Sigmoid colon (tissue), 7 donors: ENCODE measurements around the gene YJEFN3. TPM values are rescaled to one million over a fixed set of nuclear protein-coding genes. Genes with fewer than 3 reads are reported as not detected.

ENCODE experiments used
- DNase-seq: peaks from one replicate; pipeline ENCODE4 v3.0.0-alpha.2; 2019
- H3K27ac ChIP-seq, 4 donors: fragments of 200-600 bp; sonication (generic); one replicate each; pipeline ENCODE4 v1.5.1; 2016 to 2019; ENCODE audit warnings: mild to moderate bottlenecking in 1 of 4
- H3K27me3 ChIP-seq, 3 donors: fragments of 200-600 bp; sonication (generic); one replicate each; pipeline ENCODE4 v1.5.1; 2019; ENCODE audit warnings: mild to moderate bottlenecking in 1 of 3
- H3K36me3 ChIP-seq, 4 donors: fragments of 200-600 bp; sonication (generic); one replicate each; pipeline ENCODE4 v1.5.1; 2016 to 2019
- H3K4me1 ChIP-seq, 4 donors: fragments of 200-600 bp; sonication (generic); one replicate each; pipeline ENCODE4 v1.5.1; 2017 to 2019
- H3K4me3 ChIP-seq, 4 donors: fragments of 200-600 bp; sonication (generic); one replicate each; pipeline ENCODE4 v1.5.1; 2017 to 2019; ENCODE audit warnings: mild to moderate bottlenecking in 2 of 4, moderate library complexity in 1 of 4
- H3K9me3 ChIP-seq, 4 donors: fragments of 200-600 bp in 3 of 4; sonication (generic) in 3 of 4; one replicate each; pipeline versions ENCODE4 v1.5.1 to v1.6.1; 2013 to 2019
- CTCF ChIP-seq, 4 experiments: fragments of 450-650 bp in 3 of 4; fragments of 200-600 bp in 1 of 4; IDR thresholded peaks; one replicate each; pipeline ENCODE4 v1.5.1; 2016 to 2019; ENCODE audit warnings: antibody characterized with exemption in 4 of 4, mild to moderate bottlenecking in 3 of 4, moderate library complexity in 2 of 4
- EP300 ChIP-seq, 4 donors: sonication (generic); formaldehyde crosslinking; IDR thresholded peaks; one replicate each; pipeline ENCODE4 v1.6.1; 2017; ENCODE audit warnings: antibody characterized with exemption in 4 of 4
- POLR2A ChIP-seq, 2 donors: fragments of 450-650 bp; IDR thresholded peaks; one replicate each; pipeline ENCODE4 v1.6.1; 2016; ENCODE audit warnings: antibody characterized with exemption in 2 of 2, mild to moderate bottlenecking in 2 of 2, moderate library complexity in 2 of 2
- POLR2AphosphoS5 ChIP-seq, 4 donors: sonication (generic); formaldehyde crosslinking; IDR thresholded peaks; one replicate each; pipeline ENCODE4 v1.6.1; 2017; ENCODE audit warnings: antibody characterized with exemption in 4 of 4
- WGBS, 2 donors: extraction: QIAGEN DNeasy Blood & Tissue Kit; methylation state at CpG; one replicate each; pipeline ENCODE4 v1.1.7; 2013; 5-methylcytosine and 5-hydroxymethylcytosine counted together
- intact Hi-C: fragments of 100-400 bp; cut with DNase I; formaldehyde crosslinking; loops from one replicate; pipeline ENCODE4 v1.15.1; 2023
- polyA plus RNA-seq, 3 donors: library from polyadenylated mRNA; stranded (reverse); fragments of 200-250 nt; gene quantifications; one replicate each; pipeline ENCODE4 v1.2.3, GENCODE V29; 2013
- total RNA-seq, 4 donors: library from RNA; depleted of rRNA; stranded (reverse); fragments of >200 nt; gene quantifications; one replicate each; pipeline ENCODE4 v1.1.0, GENCODE V29; 2016
- donor health status: healthy with polysubstance abuse.
- donor health status: Bipolar disorder and iron deficiency.
- donor health status: healthy.

Gene YJEFN3
- total and polyA plus RNA-seq, 7 donors = 0.71 to 14.4 (median 2.2) TPM; not detected in 2

- intact Hi-C loops = no loop called here
Measured at GRCh38 chr19:19491321-19492025, 37.2 kb upstream of the YJEFN3 start.

GRCh38 chr19:19492026-19492610 is 36.6 kb upstream of the YJEFN3 start:
- intact Hi-C loops = no loop called here
- Histone ChIP-seq H3K4me1 (peaks cover 0 to 34% (median 30%) of the 10 kb centered on the region in 4 donors), H3K36me3 (peaks cover 20 to 52% (median 30%) of the 10 kb centered on the region in 4 donors), H3K4me3 (no peak overlapping the region), H3K9me3 (no peaks in the 10 kb centered on the region), H3K27ac (no peak overlapping the region), H3K27me3 (no peaks in the 10 kb centered on the region)
- no peak for DNase-seq
- TF ChIP-seq EP300 (IDR thresholded peaks at IDR 0.05) (no peak), CTCF (IDR thresholded peaks at IDR 0.05) (no peak), POLR2A (IDR thresholded peaks at IDR 0.05) (no peak), POLR2AphosphoS5 (IDR thresholded peaks at IDR 0.05) (no peak)
- WGBS, 2 donors = 94% methylated on average over 21 of the region's 21 CpGs

More at GRCh38 chr19:19491321-19492025, 37.2 kb upstream of the YJEFN3 start:
- Histone ChIP-seq H3K27me3 (no peaks in the 10 kb centered on the region), H3K9me3 (no peaks in the 10 kb centered on the region), H3K4me3 (no peak overlapping the region), H3K27ac (no peak overlapping the region), H3K36me3 (peaks cover 17 to 45% (median 26%) of the 10 kb centered on the region in 4 donors), H3K4me1 (peaks cover 0 to 34% (median 30%) of the 10 kb centered on the region in 4 donors)
- no peak for DNase-seq
- WGBS, 2 donors = 90 to 93% methylated on average over 15 of the region's 15 CpGs
- TF ChIP-seq POLR2A (IDR thresholded peaks at IDR 0.05) (no peak), EP300 (IDR thresholded peaks at IDR 0.05) (no peak), CTCF (IDR thresholded peaks at IDR 0.05) (no peak), POLR2AphosphoS5 (IDR thresholded peaks at IDR 0.05) (no peak)

GRCh38 chr19:19493841-19494546 is 34.7 kb upstream of the YJEFN3 start:
- Histone ChIP-seq H3K27ac (no peak overlapping the region), H3K27me3 (no peaks in the 10 kb centered on the region), H3K36me3 (peaks cover 25 to 71% (median 40%) of the 10 kb centered on the region in 4 donors), H3K9me3 (no peaks in the 10 kb centered on the region), H3K4me1 (peaks cover 0 to 18% (median 15%) of the 10 kb centered on the region in 4 donors), H3K4me3 (no peak overlapping the region)
- no peak for TF ChIP-seq POLR2A (IDR thresholded peaks at IDR 0.05)
- TF ChIP-seq EP300 (IDR thresholded peaks at IDR 0.05) = no peak
- TF ChIP-seq CTCF (IDR thresholded peaks at IDR 0.05) = no peak
- no peak for TF ChIP-seq POLR2AphosphoS5 (IDR thresholded peaks at IDR 0.05)
- intact Hi-C loops = no loop called here
- no peak for DNase-seq
- WGBS, 2 donors = 90 to 94% methylated on average over 15 of the region's 15 CpGs

- H3K27ac ChIP-seq = no peak overlapping the region
- no peaks in the 10 kb centered on the region for H3K27me3 ChIP-seq
- WGBS, 2 donors = 95 to 96% methylated on average over 30 of the region's 30 CpGs
- H3K4me3 ChIP-seq = no peak overlapping the region
- TF ChIP-seq POLR2A (IDR thresholded peaks at IDR 0.05) (no peak), CTCF (IDR thresholded peaks at IDR 0.05) (no peak), EP300 (IDR thresholded peaks at IDR 0.05) (no peak), POLR2AphosphoS5 (IDR thresholded peaks at IDR 0.05) (no peak)
- H3K36me3 ChIP-seq = peaks cover 26 to 90% (median 54%) of the 10 kb centered on the region in 4 donors
- DNase-seq = no peak
- intact Hi-C loops = no loop called here
- H3K9me3 ChIP-seq = no peaks in the 10 kb centered on the region
- no peaks in the 10 kb centered on the region for H3K4me1 ChIP-seq
Measured at GRCh38 chr19:19495614-19496603, 32.8 kb upstream of the YJEFN3 start.
